ENCODE results near the gene FGB. TPM values are rescaled to one million over a fixed set of nuclear protein-coding genes. Genes with fewer than 3 reads are reported as not detected.

FGB gene
- total and polyA plus RNA-seq, 2 of the 13 experiments (the other 11 are each of a cell fraction or from before 2014, with no cell fraction given): 226 to 784 TPM

DNA sequence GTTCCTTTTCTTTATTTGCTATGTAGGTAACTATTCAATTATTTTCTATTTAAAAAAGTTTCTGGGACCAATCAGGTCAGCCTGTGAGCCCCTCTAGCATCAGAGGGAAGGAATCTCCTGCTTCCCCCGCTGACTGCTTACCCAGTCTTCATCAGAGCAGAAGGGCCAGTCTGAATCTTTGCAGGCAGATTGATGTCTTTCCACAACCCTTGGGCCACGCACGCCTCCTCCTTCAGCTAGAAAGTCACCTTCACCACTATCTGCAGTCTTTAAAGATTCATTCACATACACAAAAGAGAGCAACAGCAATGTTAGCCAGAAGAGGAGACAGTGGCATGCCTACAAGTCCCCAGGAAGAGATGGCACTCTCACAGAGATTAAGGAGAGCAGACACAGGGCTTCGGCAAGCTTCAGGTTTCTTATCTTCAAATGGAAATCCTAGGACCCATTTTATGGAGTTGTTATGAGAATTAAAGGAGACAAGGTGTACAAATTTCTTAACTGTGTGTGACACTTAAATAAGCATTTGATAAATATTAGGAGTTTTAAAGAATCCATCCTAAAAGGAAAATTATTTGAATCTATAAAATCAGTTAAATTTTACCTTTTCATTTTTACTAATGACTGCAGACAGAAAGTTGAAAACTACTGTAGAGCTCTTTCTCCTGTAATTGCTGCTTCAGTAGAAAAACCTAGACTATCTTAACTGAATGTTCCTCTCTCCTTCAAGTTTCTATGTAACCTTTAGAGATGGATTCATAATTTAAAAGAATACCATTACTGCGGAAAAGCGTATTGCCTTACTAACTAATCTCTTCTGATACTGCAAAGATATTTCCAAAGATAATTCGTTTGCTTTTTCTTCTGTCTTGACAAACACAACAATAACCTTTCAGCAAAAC, 26.7 kb downstream of the FGB start (continued):
- TF ChIP-seq AFF4 (CRISPR knock-in tag; IDR thresholded peaks at IDR 0.05): peak; percentile 25; the same call in 1 of the 2 replicates
- TF ChIP-seq ZNF317 (CRISPR knock-in tag; IDR thresholded peaks at IDR 0.05): no peak
- no peak for TF ChIP-seq ZNF850 (CRISPR knock-in tag; conservative IDR thresholded peaks at IDR 0.05)
- TF ChIP-seq TBX2 (CRISPR knock-in tag; IDR thresholded peaks at IDR 0.05; ENCODE audit: borderline replicate concordance): no peak
- TF ChIP-seq ZNF230 (CRISPR knock-in tag; IDR thresholded peaks at IDR 0.05): peak; percentile 63; the same call in 1 of the 2 replicates
- 0 out of 2 replicates have a peak, but pooled peaks have one; percentile 34 for TF ChIP-seq ZNF543 (CRISPR knock-in tag; IDR thresholded peaks at IDR 0.05)
- no peak for TF ChIP-seq ZNF674 (CRISPR knock-in tag; IDR thresholded peaks at IDR 0.05; ENCODE audit: low read depth)
- TF ChIP-seq, protein P1, sequence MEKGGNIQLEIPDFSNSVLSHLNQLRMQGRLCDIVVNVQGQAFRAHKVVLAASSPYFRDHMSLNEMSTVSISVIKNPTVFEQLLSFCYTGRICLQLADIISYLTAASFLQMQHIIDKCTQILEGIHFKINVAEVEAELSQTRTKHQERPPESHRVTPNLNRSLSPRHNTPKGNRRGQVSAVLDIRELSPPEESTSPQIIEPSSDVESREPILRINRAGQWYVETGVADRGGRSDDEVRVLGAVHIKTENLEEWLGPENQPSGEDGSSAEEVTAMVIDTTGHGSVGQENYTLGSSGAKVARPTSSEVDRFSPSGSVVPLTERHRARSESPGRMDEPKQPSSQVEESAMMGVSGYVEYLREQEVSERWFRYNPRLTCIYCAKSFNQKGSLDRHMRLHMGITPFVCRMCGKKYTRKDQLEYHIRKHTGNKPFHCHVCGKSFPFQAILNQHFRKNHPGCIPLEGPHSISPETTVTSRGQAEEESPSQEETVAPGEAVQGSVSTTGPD (CRISPR knock-in tag; IDR thresholded peaks at IDR 0.05): no peak
- 0 out of 2 replicates have a peak, but pooled peaks have one; percentile 45 for TF ChIP-seq ZNF34 (CRISPR knock-in tag; IDR thresholded peaks at IDR 0.05; ENCODE audit: borderline replicate concordance)
- TF ChIP-seq, protein P2, sequence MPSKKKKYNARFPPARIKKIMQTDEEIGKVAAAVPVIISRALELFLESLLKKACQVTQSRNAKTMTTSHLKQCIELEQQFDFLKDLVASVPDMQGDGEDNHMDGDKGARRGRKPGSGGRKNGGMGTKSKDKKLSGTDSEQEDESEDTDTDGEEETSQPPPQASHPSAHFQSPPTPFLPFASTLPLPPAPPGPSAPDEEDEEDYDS (CRISPR knock-in tag; IDR thresholded peaks at IDR 0.05): 0 out of 2 replicates have a peak, but pooled peaks have one; percentile 11
- TF ChIP-seq GTF3A (CRISPR knock-in tag; conservative IDR thresholded peaks at IDR 0.05): 0 out of 2 replicates have a peak, but pooled peaks have one; percentile 52
- peak; percentile 23; the same call in 1 of the 2 replicates for TF ChIP-seq TAF1 (CRISPR knock-in tag; IDR thresholded peaks at IDR 0.05)
- TF ChIP-seq ZNF281 (CRISPR knock-in tag; IDR thresholded peaks at IDR 0.05; ENCODE audit: borderline replicate concordance): no peak
- no peak for TF ChIP-seq LCORL (IDR thresholded peaks at IDR 0.05)
- TF ChIP-seq LCORL (CRISPR knock-in tag; IDR thresholded peaks at IDR 0.05): no peak
- no peak; the same call in 1 of the 2 replicates for TF ChIP-seq ZFX (CRISPR knock-in tag; IDR thresholded peaks at IDR 0.05; ENCODE audit: low read depth)
- TF ChIP-seq ZNF550 (CRISPR knock-in tag; IDR thresholded peaks at IDR 0.05; ENCODE audit: borderline replicate concordance): no peak
- TF ChIP-seq ZNF678 (CRISPR knock-in tag; IDR thresholded peaks at IDR 0.05): no peak
- no peak for TF ChIP-seq ZFYVE20 (CRISPR knock-in tag; IDR thresholded peaks at IDR 0.05; ENCODE audit: borderline replicate concordance, low read depth)
